ENCODE data around the gene MPPE1. TPM values are rescaled to one million over a fixed set of nuclear protein-coding genes. Genes with fewer than 3 reads are reported as not detected.

MPPE1 gene
- total RNA-seq, 2 experiments from 2014 or later, result 26.5 to 40.1 TPM

- ChIA-PET CTCF (ENCODE audit: unreplicated experiment) (no interaction called here), POLR2A (interaction anchor here (1.0 kb wide), 1 partner anchor 37 kb away, joined by 6 read pairs; no protein-coding TSS in a partner anchor)
- Histone ChIP-seq H3K4me3 (ENCODE audit: low read depth, low read length, poor library complexity, severe bottlenecking) (no peak overlapping the region), H3K9me3 (ENCODE audit: low read length) (no peaks in the 10 kb centered on the region), H3K4me2 (ENCODE audit: low read length) (no peak overlapping the region), H3K27ac (ENCODE audit: low read depth, low read length, poor library complexity, severe bottlenecking) (no peak overlapping the region), H3K4me1 (ENCODE audit: insufficient read depth, low read length, poor library complexity, severe bottlenecking) (peaks cover 29% of the 10 kb centered on the region), H3K79me2 (ENCODE audit: insufficient read depth, low read depth, low read length) (no peaks in the 10 kb centered on the region), H2AFZ (ENCODE audit: low read length) (no peak overlapping the region), H3K36me3 (ENCODE audit: insufficient read depth, low read length) (peaks cover 45% of the 10 kb centered on the region), H3K9me2 (ENCODE audit: insufficient read depth, low read length) (no peaks in the 10 kb centered on the region), H4K20me1 (ENCODE audit: insufficient read depth, low read length) (no peaks in the 10 kb centered on the region)
- no TSS peak for BruUV-seq (replicated peaks)
- intact Hi-C loops (cut with micrococcal nuclease; ENCODE audit: unreplicated experiment), result no loop called here
- DNase-seq (ENCODE audit: low spot score), result no peak
- TF ChIP-seq CTCF (conservative IDR thresholded peaks at IDR 0.05; ENCODE audit: low read length), result no peak
- no peak for TF ChIP-seq EZH2phosphoT487 (IDR thresholded peaks at IDR 0.05; ENCODE audit: borderline replicate concordance, low read depth, low read length)
Observed at GRCh38 chr18:11887328-11888128, 20.6 kb downstream of the MPPE1 start.

GRCh38 chr18:11886577-11887110, 21.5 kb downstream of the MPPE1 start:
- no peaks in the 10 kb centered on the region for H3K9me2 ChIP-seq (ENCODE audit: insufficient read depth, low read length)
- no peak overlapping the region for H3K27ac ChIP-seq (ENCODE audit: low read depth, low read length, poor library complexity, severe bottlenecking)
- no peaks in the 10 kb centered on the region for H4K20me1 ChIP-seq (ENCODE audit: insufficient read depth, low read length)
- H3K9me3 ChIP-seq (ENCODE audit: low read length), result no peaks in the 10 kb centered on the region
- DNase-seq (ENCODE audit: low spot score), result no peak
- POLR2A ChIA-PET, result interaction anchor here (1.0 kb wide), 1 partner anchor 38 kb away, joined by 6 read pairs; no protein-coding TSS in a partner anchor
- H3K79me2 ChIP-seq (ENCODE audit: insufficient read depth, low read depth, low read length), result no peaks in the 10 kb centered on the region
- peaks cover 38% of the 10 kb centered on the region for H3K4me1 ChIP-seq (ENCODE audit: insufficient read depth, low read length, poor library complexity, severe bottlenecking)
- no TSS peak for BruUV-seq (replicated peaks)
- intact Hi-C loops (cut with micrococcal nuclease; ENCODE audit: unreplicated experiment), result no loop called here
- TF ChIP-seq EZH2phosphoT487 (IDR thresholded peaks at IDR 0.05; ENCODE audit: borderline replicate concordance, low read depth, low read length), result no peak
- TF ChIP-seq CTCF (conservative IDR thresholded peaks at IDR 0.05; ENCODE audit: low read length), result no peak
- H3K36me3 ChIP-seq (ENCODE audit: insufficient read depth, low read length), result peaks cover 41% of the 10 kb centered on the region
- H3K4me3 ChIP-seq (ENCODE audit: low read depth, low read length, poor library complexity, severe bottlenecking), result no peak overlapping the region
- no peak overlapping the region for H3K4me2 ChIP-seq (ENCODE audit: low read length)
- no peak overlapping the region for H2AFZ ChIP-seq (ENCODE audit: low read length)
- CTCF ChIA-PET (ENCODE audit: unreplicated experiment), result no interaction called here

Measured in OCI-LY7 (cell line).